Astrocyte of the cerebellum (primary cell): Measurements from ENCODE around the gene ST14.
A peak's percentile ranks its signal among the peaks of the same experiment; 100 is the strongest.

Experiments
- DNase-seq: peaks from one replicate; pipeline ENCODE4 v3.0.0-alpha.2; 2011; ENCODE audit warnings: low read depth
- H3K4me3 ChIP-seq: 2 replicates; pipeline ENCODE4 v1.5.1; 2011; ENCODE audit warnings: mild to moderate bottlenecking, low read depth, low read length, moderate library complexity
- in situ Hi-C: cut with HindIII; loops from 2 replicates; pipeline ENCODE4 v1.10.0; 2017; ENCODE audit warnings: low sequenced_read_pairs
- TF ChIP-seq, protein P1 (sequence below): IDR thresholded peaks from 2 replicates; pipeline ENCODE4 v1.5.1; 2012; ENCODE audit warnings: low read length, low read depth, moderate library complexity, mild to moderate bottlenecking; ENCODE audit errors: missing control alignments

Gene ST14

DNA sequence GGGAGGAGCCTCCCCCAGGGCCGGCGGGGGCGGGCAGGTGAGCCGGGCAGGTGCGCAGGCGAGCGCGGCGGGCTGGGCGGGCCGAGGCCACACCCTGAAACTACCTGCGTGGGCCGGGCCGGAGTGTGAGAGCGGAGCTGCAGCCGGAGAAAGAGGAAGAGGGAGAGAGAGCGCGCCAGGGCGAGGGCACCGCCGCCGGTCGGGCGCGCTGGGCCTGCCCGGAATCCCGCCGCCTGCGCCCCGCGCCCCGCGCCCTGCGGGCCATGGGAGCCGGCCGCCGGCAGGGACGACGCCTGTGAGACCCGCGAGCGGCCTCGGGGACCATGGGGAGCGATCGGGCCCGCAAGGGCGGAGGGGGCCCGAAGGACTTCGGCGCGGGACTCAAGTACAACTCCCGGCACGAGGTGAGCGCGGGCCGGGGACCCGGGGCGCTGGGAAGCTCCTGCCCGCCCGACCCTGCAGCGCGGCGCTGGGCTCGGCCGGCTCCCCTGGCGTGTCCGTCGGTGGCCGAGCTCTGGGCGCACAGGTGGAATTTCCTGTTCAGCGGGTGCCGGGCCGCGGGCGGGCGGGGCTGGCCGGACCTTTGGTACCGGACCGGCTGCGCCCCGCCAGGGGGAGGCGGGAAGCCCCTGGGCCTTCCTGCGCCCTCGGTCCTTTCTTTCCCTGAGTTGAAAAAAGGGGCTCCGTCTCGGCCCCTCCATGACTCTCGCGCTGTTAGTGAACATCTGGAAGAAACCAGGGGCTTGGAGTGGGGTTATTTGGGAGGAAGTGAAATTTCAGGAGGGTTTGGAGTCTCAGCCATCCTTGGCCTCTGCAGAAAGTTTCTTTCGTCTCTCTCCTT, at the start of gene ST14:
Gene ST14 (plus strand): TSS at position 126 of the 841 bp plus-strand sequence. CDS start 198 bp downstream, at position 324.
- peak within 1 kb of the TSS; percentile 14 for H3K4me3 ChIP-seq
- no peak for DNase-seq
- in situ Hi-C loops = no loop called here
- TF ChIP-seq, protein P1, sequence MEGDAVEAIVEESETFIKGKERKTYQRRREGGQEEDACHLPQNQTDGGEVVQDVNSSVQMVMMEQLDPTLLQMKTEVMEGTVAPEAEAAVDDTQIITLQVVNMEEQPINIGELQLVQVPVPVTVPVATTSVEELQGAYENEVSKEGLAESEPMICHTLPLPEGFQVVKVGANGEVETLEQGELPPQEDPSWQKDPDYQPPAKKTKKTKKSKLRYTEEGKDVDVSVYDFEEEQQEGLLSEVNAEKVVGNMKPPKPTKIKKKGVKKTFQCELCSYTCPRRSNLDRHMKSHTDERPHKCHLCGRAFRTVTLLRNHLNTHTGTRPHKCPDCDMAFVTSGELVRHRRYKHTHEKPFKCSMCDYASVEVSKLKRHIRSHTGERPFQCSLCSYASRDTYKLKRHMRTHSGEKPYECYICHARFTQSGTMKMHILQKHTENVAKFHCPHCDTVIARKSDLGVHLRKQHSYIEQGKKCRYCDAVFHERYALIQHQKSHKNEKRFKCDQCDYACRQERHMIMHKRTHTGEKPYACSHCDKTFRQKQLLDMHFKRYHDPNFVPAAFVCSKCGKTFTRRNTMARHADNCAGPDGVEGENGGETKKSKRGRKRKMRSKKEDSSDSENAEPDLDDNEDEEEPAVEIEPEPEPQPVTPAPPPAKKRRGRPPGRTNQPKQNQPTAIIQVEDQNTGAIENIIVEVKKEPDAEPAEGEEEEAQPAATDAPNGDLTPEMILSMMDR = no peak

DNA sequence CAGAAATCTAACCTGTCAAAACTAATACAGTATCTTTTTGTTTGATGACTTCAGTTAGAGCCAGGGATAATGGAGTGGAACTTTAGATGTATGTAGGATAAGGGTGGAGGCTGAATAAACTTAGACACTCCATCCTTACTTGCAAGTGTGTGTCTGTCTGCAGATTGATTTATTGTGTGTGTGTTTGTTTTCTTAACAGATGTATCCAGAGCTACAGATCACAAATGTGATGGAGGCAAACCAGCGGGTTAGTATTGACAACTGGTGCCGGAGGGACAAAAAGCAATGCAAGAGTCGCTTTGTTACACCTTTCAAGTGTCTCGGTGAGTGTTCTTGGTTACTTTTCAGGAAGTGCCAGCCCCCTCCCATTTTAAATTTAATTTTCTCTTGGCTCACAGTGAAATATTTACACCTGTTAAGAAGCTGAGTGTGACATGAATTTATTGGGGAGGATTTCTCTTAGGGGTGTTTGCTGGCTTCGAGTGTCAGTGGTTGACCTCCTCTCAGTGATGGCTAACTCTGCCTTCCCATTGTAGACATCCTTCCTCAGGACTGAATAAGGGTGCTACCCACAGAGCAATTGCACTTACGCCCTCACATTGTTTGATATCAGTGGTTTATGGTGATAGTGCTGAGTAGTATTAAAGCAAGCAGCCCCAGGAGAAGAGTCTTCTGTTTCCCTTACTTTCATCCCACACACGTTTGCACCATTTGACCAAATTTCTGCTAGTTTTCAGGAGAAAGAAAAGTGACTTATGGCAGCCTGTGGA, 49.1 kb upstream of the ST14 start:
- no peak for DNase-seq
- in situ Hi-C loops = no loop called here
- TF ChIP-seq, protein P1 = no peak
- no peak overlapping the region for H3K4me3 ChIP-seq

DNA sequence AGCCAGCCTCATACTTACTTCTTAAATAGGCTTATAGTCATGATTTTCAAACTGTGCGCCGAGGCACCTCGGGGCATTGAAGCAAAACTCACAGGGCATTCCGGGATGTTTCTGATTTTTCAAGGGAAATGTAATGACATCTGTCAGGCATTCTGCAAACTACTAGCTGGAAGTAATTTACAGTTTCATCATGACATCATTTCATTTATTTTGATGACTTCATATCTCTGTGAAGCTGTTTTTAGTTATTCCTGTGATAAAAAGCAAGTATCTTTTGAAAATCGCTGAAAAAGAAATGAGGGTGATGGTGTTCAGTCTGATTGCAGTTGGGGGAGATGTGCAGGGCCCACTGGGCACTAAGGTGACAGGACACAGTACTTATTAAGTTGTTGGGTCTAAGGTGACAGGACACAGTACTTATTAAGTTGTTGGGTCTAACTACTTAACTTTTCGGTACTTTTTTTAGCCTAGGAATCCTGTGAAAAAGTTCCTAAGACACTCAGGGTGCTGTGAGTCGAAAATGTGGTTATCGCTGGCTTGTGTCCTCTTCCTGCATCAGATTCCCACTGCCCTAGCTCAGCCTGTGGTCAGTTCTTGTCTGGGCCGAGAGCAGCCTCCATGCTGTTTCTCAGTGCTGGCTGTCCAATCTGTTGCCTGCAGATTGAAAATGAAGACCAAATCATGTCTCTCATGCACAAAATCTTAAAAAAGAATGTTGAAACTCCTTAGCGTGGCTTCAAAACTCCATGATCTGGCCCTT, 47.3 kb upstream of the ST14 start:
- in situ Hi-C loops = no loop called here
- no peak overlapping the region for H3K4me3 ChIP-seq
- peak; percentile 46 for DNase-seq
- TF ChIP-seq, protein P1 = no peak

DNA sequence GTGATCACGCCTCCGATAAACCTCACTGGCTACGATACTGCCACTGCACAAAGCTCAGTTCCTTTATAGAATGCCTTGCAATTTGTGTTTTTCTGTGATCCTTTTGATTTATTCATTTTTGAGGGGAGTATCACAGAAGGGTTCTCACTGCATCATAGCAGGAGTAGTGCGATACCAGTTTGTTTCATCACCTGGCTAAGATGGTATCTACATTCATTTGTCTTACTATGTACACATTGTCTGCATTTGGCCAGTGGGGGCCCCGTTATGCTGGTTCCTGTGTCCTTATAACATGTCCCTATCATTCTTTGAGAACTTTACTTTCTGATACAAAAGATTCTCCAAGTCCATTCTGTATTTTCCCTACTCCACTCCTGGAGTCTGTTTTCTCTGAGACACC, 45.3 kb upstream of the ST14 start:
- H3K4me3 ChIP-seq = no peak overlapping the region
- in situ Hi-C loops = no loop called here

DNA sequence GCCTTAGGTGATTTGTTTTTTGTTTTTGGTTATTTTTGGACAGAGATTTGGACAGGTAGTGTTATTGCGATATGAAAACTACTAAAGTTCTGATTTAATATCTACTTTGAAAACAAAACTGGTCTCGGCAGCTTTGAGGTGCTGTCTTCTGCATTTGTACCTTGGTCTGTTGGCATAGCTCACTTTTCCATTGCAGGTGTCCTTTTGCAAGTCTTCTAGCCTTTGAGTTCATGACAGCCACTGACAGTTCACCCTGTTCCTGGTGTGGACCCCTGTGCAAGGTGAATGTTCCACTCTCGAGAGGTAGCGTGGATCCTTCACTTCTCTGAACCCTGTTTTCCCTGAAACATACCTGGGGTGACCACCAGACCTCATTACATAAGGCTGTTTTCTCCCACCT, 44.9 kb upstream of the ST14 start:
- H3K4me3 ChIP-seq = no peak overlapping the region
- in situ Hi-C loops = no loop called here
- TF ChIP-seq, protein P1 = no peak
- no peak for DNase-seq

More for the DNA sequence above, 45.3 kb upstream of the ST14 start:
- DNase-seq = no peak
- TF ChIP-seq, protein P1 = no peak

GRCh38 chr11:130115218-130115617, 44.4 kb upstream of the ST14 start:
- H3K4me3 ChIP-seq = no peak overlapping the region
- TF ChIP-seq, protein P1 = no peak
- peak; percentile 56 for DNase-seq
- in situ Hi-C loops = no loop called here
